Lung (tissue), 12 donors: ENCODE data around the gene CLDND2. TPM values are rescaled to one million over a fixed set of nuclear protein-coding genes. Genes with fewer than 3 reads are reported as not detected.

Experiments
- ATAC-seq: fragments of 200-7000 bp; cut with Tn5 transposase; one replicate; pipeline ENCODE4 v1.9.1; 2020; ENCODE audit warnings: moderate number of reproducible peaks; ENCODE audit not compliant: insufficient read depth, low FRiP score
- DNase-seq, 3 donors: peaks; one replicate each; pipeline ENCODE4 v3.0.0-alpha.2; 2013 to 2017
- H3K27ac ChIP-seq, 2 donors: one replicate each; pipeline ENCODE4 v1.5.1; 2013; ENCODE audit warnings: mild to moderate bottlenecking in 2 of 2, moderate library complexity in 2 of 2, control low read depth in 1 of 2, inconsistent platforms in 1 of 2, low read depth in 1 of 2, low read length in 1 of 2
- H3K27me3 ChIP-seq, 3 donors: one replicate each; pipeline ENCODE4 v1.5.1; 2013; ENCODE audit warnings: low read length in 2 of 3; ENCODE audit not compliant: control insufficient read depth in 3 of 3, insufficient read depth in 3 of 3
- H3K36me3 ChIP-seq, 4 donors: one replicate each; pipeline ENCODE4 v1.5.1; 2013; ENCODE audit warnings: low read length in 4 of 4, mild to moderate bottlenecking in 1 of 4, moderate library complexity in 1 of 4; ENCODE audit not compliant: control insufficient read depth in 4 of 4, insufficient read depth in 4 of 4
- H3K4me1 ChIP-seq, 5 donors: one replicate each; pipeline ENCODE4 v1.5.1; 2013; ENCODE audit warnings: low read length in 5 of 5, mild to moderate bottlenecking in 2 of 5, moderate library complexity in 1 of 5; ENCODE audit not compliant: control insufficient read depth in 5 of 5, insufficient read depth in 5 of 5
- H3K4me3 ChIP-seq: one replicate; pipeline ENCODE4 v1.5.1; 2013; ENCODE audit warnings: mild to moderate bottlenecking, control low read depth, moderate library complexity
- H3K9ac ChIP-seq, 2 donors: one replicate each; pipeline ENCODE4 v1.5.1; 2013; ENCODE audit warnings: low read length in 2 of 2, control low read depth in 1 of 2; ENCODE audit not compliant: insufficient read depth in 1 of 2
- H3K9me3 ChIP-seq, 4 donors: one replicate each; pipeline ENCODE4 v1.5.1; 2013; ENCODE audit warnings: low read length in 3 of 4, mild to moderate bottlenecking in 1 of 4, moderate library complexity in 1 of 4; ENCODE audit not compliant: control insufficient read depth in 4 of 4, insufficient read depth in 3 of 4
- WGBS, 2 donors: extraction: QIAGEN DNeasy Blood & Tissue Kit; methylation state at CpG; one replicate each; pipeline ENCODE4 v1.1.7; 2013; 5-methylcytosine and 5-hydroxymethylcytosine counted together
- polyA plus RNA-seq, 2 donors: library from polyadenylated mRNA; stranded (reverse); fragments of 200-250 nt; gene quantifications; one replicate each; pipeline ENCODE4 v1.2.1, GENCODE V29; 2013
- total RNA-seq, 2 donors: library from RNA; depleted of rRNA in 1 of 2; stranded (reverse); fragments of >200 nt in 1 of 2; gene quantifications; one replicate each; pipeline ENCODE4 v1.2.1, GENCODE V29; 2014 to 2021
- TF ChIP-seq, protein P1 (sequence below): IDR thresholded peaks from 2 replicates; pipeline ENCODE4 v1.5.1; 2012; ENCODE audit warnings: mild to moderate bottlenecking; ENCODE audit errors: control extremely low read depth, extremely low read depth
- donor health status: control.
- donor health status: control.
- donor health status: Bipolar disorder and iron deficiency.
- donor health status: healthy.
- donor health status: DM: yes; HTN: yes; CAD: no.

CLDND2 gene
- total and polyA plus RNA-seq, 4 donors: 0.45 to 0.92 (median 0.66) TPM; not detected in 1

DNA sequence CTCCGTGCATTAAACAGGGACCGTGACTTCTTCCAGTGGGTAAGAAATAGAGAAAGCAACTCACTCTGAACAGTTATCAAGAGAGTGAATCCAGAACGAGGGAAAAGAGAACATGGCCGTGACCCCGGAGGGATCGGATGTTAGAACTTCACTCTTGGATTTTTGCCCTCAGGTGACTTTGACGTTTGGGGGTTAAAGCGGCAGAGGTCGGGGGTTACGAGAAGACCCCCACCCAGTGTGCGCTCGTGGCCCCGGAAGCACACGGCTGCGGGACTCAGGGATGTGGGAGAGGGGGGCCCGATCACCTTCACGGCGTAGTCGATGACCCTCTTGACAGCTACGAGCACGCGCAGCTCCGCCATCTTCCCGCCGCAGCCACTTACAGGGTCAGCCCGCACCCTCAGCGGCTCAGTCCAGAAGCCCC lies 2.8 kb downstream of the CLDND2 start, which contains the start of gene ETFB:
ETFB (minus strand) TSS at position 424 of the 424 bp plus-strand sequence; CDS start at position 362, 62 bp downstream.
- peak within 1 kb of the TSS; percentile 90 to 92 for H3K27ac ChIP-seq
- H3K9ac ChIP-seq: peak within 1 kb of the TSS; percentile 71 to 88
- ATAC-seq (no peak), DNase-seq (no peak)
- H3K4me3 ChIP-seq: peak within 1 kb of the TSS; percentile 82
- 0 to 1% methylated on average over 27 of the region's 27 CpGs for WGBS, 2 donors
- no peaks in the 10 kb centered on the region for H3K36me3 ChIP-seq
- H3K4me1 ChIP-seq: peaks cover 0 to 23% (median 2%) of the 10 kb centered on the region in 5 donors
- H3K9me3 ChIP-seq: no peaks in the 10 kb centered on the region
- H3K27me3 ChIP-seq: no peaks in the 10 kb centered on the region
- TF ChIP-seq, protein P1, sequence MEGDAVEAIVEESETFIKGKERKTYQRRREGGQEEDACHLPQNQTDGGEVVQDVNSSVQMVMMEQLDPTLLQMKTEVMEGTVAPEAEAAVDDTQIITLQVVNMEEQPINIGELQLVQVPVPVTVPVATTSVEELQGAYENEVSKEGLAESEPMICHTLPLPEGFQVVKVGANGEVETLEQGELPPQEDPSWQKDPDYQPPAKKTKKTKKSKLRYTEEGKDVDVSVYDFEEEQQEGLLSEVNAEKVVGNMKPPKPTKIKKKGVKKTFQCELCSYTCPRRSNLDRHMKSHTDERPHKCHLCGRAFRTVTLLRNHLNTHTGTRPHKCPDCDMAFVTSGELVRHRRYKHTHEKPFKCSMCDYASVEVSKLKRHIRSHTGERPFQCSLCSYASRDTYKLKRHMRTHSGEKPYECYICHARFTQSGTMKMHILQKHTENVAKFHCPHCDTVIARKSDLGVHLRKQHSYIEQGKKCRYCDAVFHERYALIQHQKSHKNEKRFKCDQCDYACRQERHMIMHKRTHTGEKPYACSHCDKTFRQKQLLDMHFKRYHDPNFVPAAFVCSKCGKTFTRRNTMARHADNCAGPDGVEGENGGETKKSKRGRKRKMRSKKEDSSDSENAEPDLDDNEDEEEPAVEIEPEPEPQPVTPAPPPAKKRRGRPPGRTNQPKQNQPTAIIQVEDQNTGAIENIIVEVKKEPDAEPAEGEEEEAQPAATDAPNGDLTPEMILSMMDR: no peak

DNA sequence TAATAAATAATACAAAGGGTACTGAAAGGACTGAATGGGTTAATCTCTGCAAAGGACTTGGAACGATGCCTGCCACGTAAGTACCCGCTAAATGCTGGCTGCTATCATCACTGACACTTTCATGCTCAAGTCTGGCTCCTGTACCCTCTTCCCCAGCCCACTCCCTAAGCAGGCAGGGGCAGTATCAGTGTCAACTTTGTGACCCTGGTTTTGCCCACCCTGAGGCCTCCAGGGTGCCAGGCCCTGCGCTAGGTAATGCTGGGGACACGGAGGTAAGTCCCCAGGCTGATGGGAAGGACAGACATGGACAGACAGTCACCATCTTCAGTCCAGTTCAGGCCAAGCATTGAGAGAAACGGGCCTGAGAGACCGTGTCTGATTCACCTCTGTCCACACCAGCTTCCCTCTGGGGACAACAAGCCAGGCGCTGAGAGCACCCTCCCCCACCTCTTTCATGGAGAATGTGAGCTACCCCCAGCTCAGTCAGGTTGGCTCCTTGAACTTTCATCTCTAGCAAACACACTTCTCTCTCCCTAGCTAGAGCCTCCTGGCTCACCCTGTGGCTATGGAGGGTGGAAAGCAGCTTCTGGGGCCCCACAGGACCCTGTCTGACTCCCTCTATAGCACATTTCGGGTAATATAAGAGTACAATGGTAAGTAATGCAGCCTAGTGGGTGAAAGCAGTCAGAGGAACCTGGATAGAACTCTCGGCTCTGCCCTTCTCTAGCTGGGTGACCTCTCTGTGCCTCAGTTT lies 3.4 kb downstream of the CLDND2 start:
- Histone ChIP-seq H3K9me3 (no peaks in the 10 kb centered on the region), H3K9ac (peak overlapping the region; percentile 57 to 87), H3K27ac (peak overlapping the region; percentile 90 to 91), H3K4me1 (peaks cover 0 to 23% (median 2%) of the 10 kb centered on the region in 5 donors), H3K36me3 (no peaks in the 10 kb centered on the region), H3K27me3 (no peaks in the 10 kb centered on the region), H3K4me3 (peak overlapping the region; percentile 82)
- 19 to 32% methylated on average over 10 of the region's 10 CpGs for WGBS, 2 donors
- peak; percentile 39 to 63 (median 62) for DNase-seq
- ATAC-seq: no peak
- TF ChIP-seq, protein P1: no peak

DNA sequence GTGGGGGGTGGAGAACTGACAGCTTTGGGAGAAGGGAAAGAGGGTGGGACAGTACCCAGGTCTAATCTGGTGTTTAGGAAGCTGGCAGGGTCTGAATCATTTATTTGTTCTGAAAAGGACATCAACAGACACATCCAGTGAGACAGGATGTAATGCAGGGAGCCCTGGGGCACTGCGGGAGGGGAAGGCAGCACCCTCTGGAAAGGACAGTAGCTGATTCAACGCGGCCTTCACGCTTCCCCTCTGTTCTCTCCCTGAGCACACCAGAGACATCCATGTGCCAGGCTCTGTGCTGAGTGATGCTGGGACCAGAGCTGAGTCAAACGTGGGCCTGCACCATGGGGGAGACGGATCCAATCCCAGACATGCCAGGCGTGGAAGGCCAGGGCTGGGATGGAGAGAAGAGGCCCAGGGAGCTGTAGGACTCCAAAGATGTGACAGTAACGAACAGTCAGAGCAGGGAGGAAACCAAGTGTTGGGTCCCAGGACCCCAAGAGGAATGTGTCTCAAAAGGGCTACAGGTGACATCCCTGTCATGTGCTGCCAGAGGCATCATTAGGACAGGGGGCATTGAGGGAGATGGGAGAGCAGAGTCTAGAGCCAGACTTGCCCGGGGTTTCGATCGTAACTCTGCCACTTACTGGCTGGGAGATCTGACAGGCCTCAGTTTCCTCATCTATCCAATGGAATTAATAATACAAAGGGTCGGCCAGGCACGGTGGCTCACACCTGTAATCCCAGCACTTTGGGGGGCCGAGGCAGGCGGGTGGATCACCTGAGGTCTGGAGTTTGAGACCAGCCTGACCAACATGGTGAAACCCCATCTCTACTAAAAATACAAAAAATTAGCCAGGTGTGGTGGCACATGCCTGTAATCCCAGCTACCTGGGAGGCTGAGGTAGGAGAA lies 4.3 kb downstream of the CLDND2 start:
- Histone ChIP-seq H3K36me3 (no peaks in the 10 kb centered on the region), H3K27me3 (no peaks in the 10 kb centered on the region), H3K27ac (peak overlapping the region in 1 of 2 donors; percentile 24), H3K4me1 (peaks cover 0 to 23% (median 2%) of the 10 kb centered on the region in 5 donors), H3K4me3 (no peak overlapping the region), H3K9me3 (no peaks in the 10 kb centered on the region), H3K9ac (no peak overlapping the region)
- ATAC-seq (no peak), DNase-seq (no peak)
- WGBS, 2 donors: 86 to 90% methylated on average over 15 of the region's 15 CpGs
- TF ChIP-seq, protein P1: no peak
